Measurements from ENCODE around the gene NPIPA2.
"Not testable (repeated sequence)": the region's sequence is repeated elsewhere in the genome, so short reads cannot be mapped to it uniquely, and the experiment has no call there.

GRCh38 chr16:14701859-14702258, 40.5 kb upstream of the NPIPA2 start:
- TF ChIP-seq CTCF (IDR thresholded peaks at IDR 0.05; ENCODE audit: low read length); EZH2 (IDR thresholded peaks at IDR 0.05; ENCODE audit: borderline replicate concordance, low read length): not testable (repeated sequence)
